Activated CD4-positive, alpha-beta T cell treated with anti-CD3 and anti-CD28 coated beads, Interleukin-2, amount 10 ng/mL, durations not matched to agents 7 days and 5 days (primary cell): ENCODE results near the gene WASF3. TPM values are rescaled to one million over a fixed set of nuclear protein-coding genes. Genes with fewer than 3 reads are reported as not detected.

Experiments
- CTCF ChIA-PET: fragments of 350-600 bp; sonication (Branson Sonifier 250); formaldehyde crosslinking; loops from one replicate; lab custom pipeline; 2021; ENCODE audit warnings: antibody characterized with exemption; lab: Charles Lee
- POLR2A ChIA-PET: fragments of 350-600 bp; sonication (Branson Sonifier 250); formaldehyde crosslinking; loops from one replicate; lab custom pipeline; 2021; ENCODE audit warnings: antibody characterized with exemption; lab: Charles Lee
- DNase-seq: peaks from one replicate; pipeline ENCODE4 v3.0.0-alpha.2; 2020
- H3K27ac Mint-ChIP-seq: one replicate; pipeline ENCODE4 v1.8.0; 2021; ENCODE audit warnings: mild to moderate bottlenecking, moderate library complexity, mixed read lengths
- H3K27me3 Mint-ChIP-seq: one replicate; pipeline ENCODE4 v1.8.0; 2021; ENCODE audit warnings: mixed read lengths
- H3K36me3 Mint-ChIP-seq: one replicate; pipeline ENCODE4 v1.8.0; 2021; ENCODE audit warnings: low read depth, mixed read lengths
- H3K4me1 Mint-ChIP-seq: one replicate; pipeline ENCODE4 v1.8.0; 2021; ENCODE audit warnings: mixed read lengths
- H3K4me3 Mint-ChIP-seq: one replicate; pipeline ENCODE4 v1.8.0; 2021; ENCODE audit warnings: mild to moderate bottlenecking, moderate library complexity, mixed read lengths
- H3K9me3 Mint-ChIP-seq: one replicate; pipeline ENCODE4 v1.8.0; 2021; ENCODE audit warnings: mixed read lengths
- total RNA-seq, 2 experiments: library from RNA; stranded (reverse); gene quantifications; one replicate each; pipeline ENCODE4 v1.2.3, GENCODE V29; 2021

The WASF3 gene
- total RNA-seq, 2 experiments from 2014 or later: 0.12 TPM; not detected in 1

GRCh38 chr13:26688286-26688685, 130.8 kb downstream of the WASF3 start:
- peaks cover 8% of the 10 kb centered on the region for H3K9me3 Mint-ChIP-seq
- no peaks in the 10 kb centered on the region for H3K27me3 Mint-ChIP-seq
- POLR2A ChIA-PET: no interaction called here

GRCh38 chr13:26688980-26689379, 131.5 kb downstream of the WASF3 start:
- Mint-ChIP-seq H3K27ac (no peak overlapping the region), H3K4me1 (no peaks in the 10 kb centered on the region), H3K9me3 (peaks cover 8% of the 10 kb centered on the region), H3K4me3 (no peak overlapping the region), H3K36me3 (no peaks in the 10 kb centered on the region), H3K27me3 (no peaks in the 10 kb centered on the region)
- POLR2A ChIA-PET: no interaction called here
- CTCF ChIA-PET: no interaction called here
- DNase-seq: no peak

More at GRCh38 chr13:26688286-26688685, 130.8 kb downstream of the WASF3 start:
- no peak overlapping the region for H3K27ac Mint-ChIP-seq
- H3K4me1 Mint-ChIP-seq: no peaks in the 10 kb centered on the region
- DNase-seq: no peak
- CTCF ChIA-PET: no interaction called here
- no peaks in the 10 kb centered on the region for H3K36me3 Mint-ChIP-seq
- no peak overlapping the region for H3K4me3 Mint-ChIP-seq

- Mint-ChIP-seq H3K4me1 (peaks cover 5% of the 10 kb centered on the region), H3K4me3 (no peak overlapping the region), H3K27ac (no peak overlapping the region), H3K9me3 (peaks cover 8% of the 10 kb centered on the region), H3K27me3 (peaks cover 2% of the 10 kb centered on the region), H3K36me3 (no peaks in the 10 kb centered on the region)
- CTCF ChIA-PET: interaction anchor here (1.2 kb wide), 1 partner anchor 9 kb away, joined by 4 read pairs; no protein-coding TSS in a partner anchor
- DNase-seq: no peak
- POLR2A ChIA-PET: no interaction called here
These were observed 136.4 kb downstream of the WASF3 start for GRCh38 chr13:26693749-26694463.

DNA sequence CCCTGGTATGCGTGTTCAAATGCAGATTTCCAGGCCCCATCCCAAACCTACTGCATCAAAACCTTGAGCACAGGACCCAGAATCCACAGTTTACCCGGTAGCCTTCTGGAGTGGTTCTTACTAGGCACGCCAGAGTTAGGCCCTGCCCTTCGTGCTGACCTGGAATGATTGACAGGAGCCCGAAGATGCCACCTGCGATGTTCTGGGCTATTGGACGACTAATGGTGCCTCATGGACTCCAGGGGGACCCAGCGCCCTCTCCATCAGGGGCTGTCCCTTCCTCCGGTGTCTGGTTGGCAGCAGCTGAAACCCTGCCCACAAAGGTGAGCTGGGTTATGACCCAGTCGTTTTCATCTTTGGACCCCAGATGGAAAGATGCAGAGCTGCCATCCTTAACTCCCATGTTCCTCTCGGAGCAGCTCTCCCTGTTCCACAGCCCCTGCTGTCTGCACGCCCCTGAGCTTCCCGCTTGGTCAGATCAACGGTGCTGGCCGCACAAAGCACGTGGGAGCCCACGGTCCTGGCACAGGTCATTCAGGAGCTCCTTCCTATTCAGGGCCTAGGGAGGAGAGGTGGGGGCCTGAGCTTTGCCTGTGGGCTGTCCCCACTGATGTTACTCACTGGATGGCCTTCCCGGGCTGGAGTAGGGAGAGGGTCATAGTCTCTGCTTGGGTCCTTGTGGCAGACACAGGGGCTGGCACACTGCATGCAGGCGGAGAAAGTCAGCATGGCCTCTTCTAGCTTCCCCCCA, 137.3 kb downstream of the WASF3 start:
- no peak overlapping the region for H3K27ac Mint-ChIP-seq
- ChIA-PET CTCF (interaction anchor here (1.2 kb wide), 1 partner anchor 10 kb away, joined by 4 read pairs; no protein-coding TSS in a partner anchor), POLR2A (no interaction called here)
- no peak overlapping the region for H3K4me3 Mint-ChIP-seq
- H3K4me1 Mint-ChIP-seq: peaks cover 5% of the 10 kb centered on the region
- peaks cover 8% of the 10 kb centered on the region for H3K9me3 Mint-ChIP-seq
- DNase-seq: no peak
- peaks cover 2% of the 10 kb centered on the region for H3K27me3 Mint-ChIP-seq
- no peaks in the 10 kb centered on the region for H3K36me3 Mint-ChIP-seq

- H3K36me3 Mint-ChIP-seq: no peaks in the 10 kb centered on the region
- CTCF ChIA-PET: no interaction called here
- no peak overlapping the region for H3K27ac Mint-ChIP-seq
- peaks cover 5% of the 10 kb centered on the region for H3K4me1 Mint-ChIP-seq
- peaks cover 8% of the 10 kb centered on the region for H3K9me3 Mint-ChIP-seq
- H3K4me3 Mint-ChIP-seq: no peak overlapping the region
- POLR2A ChIA-PET: no interaction called here
- no peak for DNase-seq
- H3K27me3 Mint-ChIP-seq: peaks cover 2% of the 10 kb centered on the region
These were observed 137.8 kb downstream of the WASF3 start for GRCh38 chr13:26695360-26695705.

DNA sequence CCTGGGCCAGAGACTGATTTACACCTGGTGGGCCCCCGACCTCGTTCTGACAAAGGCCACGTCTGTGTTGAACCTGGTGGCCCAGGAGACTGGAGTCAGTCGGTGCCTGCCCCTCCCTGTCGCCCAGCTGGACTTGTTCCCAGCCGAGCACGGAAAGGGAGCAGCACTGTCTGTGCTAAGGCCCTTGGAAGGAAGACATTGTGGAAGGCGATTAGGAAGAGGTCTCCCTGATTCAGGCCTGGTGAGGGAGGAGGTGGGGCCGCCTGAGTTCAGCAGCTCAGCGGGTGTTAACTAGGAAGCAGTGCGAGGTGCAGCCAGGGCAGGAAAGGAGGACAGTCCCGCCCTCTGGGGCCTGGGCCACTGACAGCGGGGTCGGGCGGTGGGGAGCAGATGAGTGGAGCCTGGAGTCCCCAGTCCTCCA, 138.4 kb downstream of the WASF3 start:
- Mint-ChIP-seq H3K4me3 (no peak overlapping the region), H3K9me3 (peaks cover 8% of the 10 kb centered on the region), H3K36me3 (no peaks in the 10 kb centered on the region), H3K4me1 (peaks cover 5% of the 10 kb centered on the region), H3K27ac (peak overlapping the region; percentile 31), H3K27me3 (peaks cover 2% of the 10 kb centered on the region)
- ChIA-PET POLR2A (no interaction called here), CTCF (interaction anchor here (1.2 to 1.6 kb wide), 2 partner anchors 510 to 511 kb away, joined by 3 to 8 read pairs; no protein-coding TSS in a partner anchor)
- no peak for DNase-seq

GRCh38 chr13:26697069-26697955, 139.8 kb downstream of the WASF3 start:
- Mint-ChIP-seq H3K27me3 (peaks cover 4% of the 10 kb centered on the region), H3K4me1 (peaks cover 5% of the 10 kb centered on the region), H3K4me3 (no peak overlapping the region), H3K9me3 (no peaks in the 10 kb centered on the region), H3K36me3 (no peaks in the 10 kb centered on the region), H3K27ac (no peak overlapping the region)
- no peak for DNase-seq
- POLR2A ChIA-PET: no interaction called here
- CTCF ChIA-PET: interaction anchor here (0.6 to 1.6 kb wide), 5 partner anchors 12 to 513 kb away, joined by 3 to 8 read pairs (median 3); no protein-coding TSS in a partner anchor

GRCh38 chr13:26698392-26699196, 141.1 kb downstream of the WASF3 start:
- H3K4me3 Mint-ChIP-seq: no peak overlapping the region
- no peaks in the 10 kb centered on the region for H3K9me3 Mint-ChIP-seq
- DNase-seq: peak; percentile 77
- POLR2A ChIA-PET: no interaction called here
- H3K4me1 Mint-ChIP-seq: peaks cover 5% of the 10 kb centered on the region
- no peak overlapping the region for H3K27ac Mint-ChIP-seq
- H3K36me3 Mint-ChIP-seq: no peaks in the 10 kb centered on the region
- CTCF ChIA-PET: interaction anchor here (0.6 to 1.6 kb wide), 12 partner anchors 9 to 696 kb away, joined by 3 to 13 read pairs (median 3); no protein-coding TSS in a partner anchor
- peaks cover 4% of the 10 kb centered on the region for H3K27me3 Mint-ChIP-seq

- H3K27ac Mint-ChIP-seq: no peak overlapping the region
- peaks cover 4% of the 10 kb centered on the region for H3K27me3 Mint-ChIP-seq
- H3K36me3 Mint-ChIP-seq: no peaks in the 10 kb centered on the region
- H3K4me3 Mint-ChIP-seq: no peak overlapping the region
- no peaks in the 10 kb centered on the region for H3K9me3 Mint-ChIP-seq
- DNase-seq: no peak
- CTCF ChIA-PET: interaction anchor here (1.0 to 1.6 kb wide), 5 partner anchors 9 to 198 kb away, joined by 3 to 11 read pairs (median 3); no protein-coding TSS in a partner anchor
- POLR2A ChIA-PET: no interaction called here
- H3K4me1 Mint-ChIP-seq: peaks cover 5% of the 10 kb centered on the region
These were observed 141.7 kb downstream of the WASF3 start for GRCh38 chr13:26699197-26699490.

DNA sequence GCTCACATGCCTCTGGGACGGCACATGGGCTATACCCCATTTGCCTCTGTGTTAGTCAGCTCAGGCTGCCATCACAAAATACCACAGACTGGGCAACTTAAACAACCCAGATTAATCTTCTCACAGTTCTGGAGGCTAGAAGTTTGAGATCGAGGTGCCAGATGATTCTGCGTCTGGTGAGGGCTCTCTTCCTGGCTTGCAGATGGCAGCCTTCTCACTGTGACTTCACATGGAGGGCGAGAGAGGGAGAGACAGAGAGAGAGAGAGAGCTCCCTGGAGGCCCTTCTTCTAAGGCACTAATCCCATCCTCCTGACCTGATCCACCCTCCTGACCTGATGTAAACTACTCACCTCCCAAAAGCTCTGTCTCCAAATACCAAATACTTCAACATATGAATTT, 148.1 kb downstream of the WASF3 start:
- no peak overlapping the region for H3K4me3 Mint-ChIP-seq
- ChIA-PET CTCF (interaction anchor here (0.5 to 1.7 kb wide), 4 partner anchors 89 to 524 kb away, joined by 3 to 4 read pairs (median 3); no protein-coding TSS in a partner anchor), POLR2A (no interaction called here)
- no peaks in the 10 kb centered on the region for H3K36me3 Mint-ChIP-seq
- DNase-seq: no peak
- H3K27ac Mint-ChIP-seq: no peak overlapping the region
- H3K4me1 Mint-ChIP-seq: no peaks in the 10 kb centered on the region
- peaks cover 4% of the 10 kb centered on the region for H3K27me3 Mint-ChIP-seq
- no peaks in the 10 kb centered on the region for H3K9me3 Mint-ChIP-seq

DNA sequence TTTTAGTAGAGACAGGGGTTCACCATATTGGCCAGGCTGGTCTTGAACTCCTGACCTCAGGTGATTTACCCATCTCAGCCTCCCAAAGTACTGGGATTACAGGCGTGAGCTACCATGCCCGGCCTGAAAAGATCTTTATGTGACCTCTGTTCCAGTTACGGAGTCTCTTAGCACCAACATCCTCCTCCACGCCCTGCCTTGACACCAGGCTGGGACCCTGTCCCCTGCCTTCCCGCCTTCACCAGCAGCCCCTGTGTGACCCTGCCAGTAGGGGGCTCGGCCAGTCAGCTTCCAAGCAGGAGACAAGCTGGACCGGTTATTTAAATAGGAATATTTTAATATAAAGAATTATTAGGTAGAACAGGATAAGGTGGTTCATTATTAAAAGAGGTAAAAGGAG, 148.9 kb downstream of the WASF3 start:
- Mint-ChIP-seq H3K27me3 (peaks cover 2% of the 10 kb centered on the region), H3K4me3 (no peak overlapping the region), H3K9me3 (no peaks in the 10 kb centered on the region), H3K27ac (no peak overlapping the region), H3K36me3 (no peaks in the 10 kb centered on the region), H3K4me1 (no peaks in the 10 kb centered on the region)
- CTCF ChIA-PET: interaction anchor here (0.5 to 1.7 kb wide), 5 partner anchors 90 to 769 kb away, joined by 3 to 4 read pairs (median 3); no protein-coding TSS in a partner anchor
- POLR2A ChIA-PET: no interaction called here
- DNase-seq: no peak
